K562 (cell line): ENCODE results near the gene FAM25A. TPM values are rescaled to one million over a fixed set of nuclear protein-coding genes. Genes with fewer than 3 reads are reported as not detected.
"Not testable (repeated sequence)": the region's sequence is repeated elsewhere in the genome, so short reads cannot be mapped to it uniquely, and the experiment has no call there.

Source experiments
- ATAC-seq: fragments of 200-7000 bp; cut with Tn5 transposase; 3 replicates; pipeline ENCODE4 v1.9.1; 2020; ENCODE audit warnings: moderate library complexity
- Bru-seq: library from RNA; stranded (reverse); fragments of 400-500 nt; gene quantifications from one replicate; lab custom pipeline; 2021; lab: Mats Ljungman, UMichigan
- BruChase-seq, 2 experiments: library from RNA; stranded (reverse); fragments of 400-500 nt; gene quantifications; one replicate each; lab custom pipeline; 2021; lab: Mats Ljungman, UMichigan
- BruUV-seq: library from RNA; stranded (reverse); fragments of 400-500 nt; replicated peaks from 2 replicates; lab custom pipeline; 2021; lab: Mats Ljungman, UMichigan
- CTCF ChIA-PET: fragments of 300-600 bp; formaldehyde crosslinking; extraction: SDS; loops from one replicate; lab custom pipeline; 2021; ENCODE audit warnings: low intra/inter-chr PET ratio; lab: Yijun Ruan, JAX
- POLR2A ChIA-PET: fragments of 300-600, 350-650 bp; sonication (Branson Sonifier 250); formaldehyde crosslinking; extraction: SDS; loops from one replicate; lab custom pipeline; 2021; ENCODE audit warnings: antibody characterized with exemption, inconsistent platforms; lab: Yijun Ruan, JAX
- DNase-seq, 4 experiments: peaks; one replicate each; pipeline versions ENCODE4 v3.0.0 to v3.0.0-alpha.2; 2011 to 2018; ENCODE audit warnings: low spot score in 3 of 4, mixed read lengths in 3 of 4; ENCODE audit errors: extremely low read depth in 1 of 4
- FAIRE-seq: peaks from 2 replicates; lab custom pipeline; 2011; peaks lifted over from hg19 to GRCh38; lab: Jason Lieb, UNC
- H2AFZ ChIP-seq: 2 replicates; pipeline ENCODE4 v1.6.0; 2011; ENCODE audit warnings: low read depth, low read length, control low read depth, inconsistent platforms
- H3K27ac ChIP-seq: fragments of 200-600 bp; 3 replicates; pipeline ENCODE4 v1.8.0; 2011; ENCODE audit warnings: low read depth, mild to moderate bottlenecking, control low read depth, inconsistent platforms, low read length, moderate library complexity, mixed read lengths; ENCODE audit errors: extremely low read depth
- H3K27me3 ChIP-seq, 2 experiments: fragments of 300-600 bp in 1 of 2; 2 replicates in 1 of 2; 3 replicates in 1 of 2; pipeline versions ENCODE4 v1.6.0 to v1.8.0; 2011; ENCODE audit warnings: inconsistent platforms in 2 of 2, low read length in 2 of 2, mild to moderate bottlenecking in 1 of 2, mixed read lengths in 1 of 2, moderate library complexity in 1 of 2; ENCODE audit not compliant: control insufficient read depth in 2 of 2, insufficient read depth in 2 of 2
- H3K36me3 ChIP-seq: fragments of 300-600 bp; 3 replicates; pipeline ENCODE4 v1.8.0; 2011; ENCODE audit warnings: mild to moderate bottlenecking, low read length, inconsistent platforms; ENCODE audit not compliant: control insufficient read depth, insufficient read depth
- H3K4me1 ChIP-seq, 2 experiments: fragments of 200-600 bp in 1 of 2; replicated peaks in 1 of 2; 2 replicates in 1 of 2; 3 replicates in 1 of 2; pipeline versions ENCODE4 v1.5.1 to v1.8.0; 2011; ENCODE audit warnings: inconsistent platforms in 2 of 2, low read length in 2 of 2, mild to moderate bottlenecking in 1 of 2, mixed read lengths in 1 of 2, moderate library complexity in 1 of 2; ENCODE audit not compliant: control insufficient read depth in 2 of 2, insufficient read depth in 2 of 2
- H3K4me2 ChIP-seq: 2 replicates; pipeline ENCODE4 v1.6.1; 2011; ENCODE audit warnings: low read length, control low read depth, inconsistent platforms, mixed read lengths; ENCODE audit not compliant: insufficient read depth
- H3K4me3 ChIP-seq: fragments of 200-600 bp; sonication (generic), shearing (Covaris generic); 2 replicates; pipeline ENCODE4 v1.5.1; 2016; ENCODE audit warnings: control low read depth, inconsistent platforms
- H3K79me2 ChIP-seq: fragments of 200-600 bp; 3 replicates; pipeline ENCODE4 v1.8.0; 2011; ENCODE audit warnings: low read length, inconsistent platforms; ENCODE audit not compliant: control insufficient read depth, insufficient read depth
- H3K9ac ChIP-seq, 2 experiments: 2 replicates each; pipeline versions ENCODE4 v1.6.0 to v1.6.1; 2011; ENCODE audit warnings: low read depth in 2 of 2, low read length in 2 of 2, control low read depth in 1 of 2, inconsistent platforms in 1 of 2, mild to moderate bottlenecking in 1 of 2, mixed read lengths in 1 of 2; ENCODE audit not compliant: insufficient read depth in 1 of 2
- H3K9me1 ChIP-seq: one replicate; pipeline ENCODE4 v1.6.0; 2011; ENCODE audit warnings: inconsistent platforms, mild to moderate bottlenecking, low read length, moderate library complexity; ENCODE audit not compliant: control insufficient read depth, insufficient read depth
- H3K9me3 ChIP-seq: replicated peaks from 2 replicates; pipeline ENCODE4 v1.5.1; 2011; ENCODE audit warnings: low read depth, low read length, inconsistent platforms; ENCODE audit not compliant: control insufficient read depth, insufficient read depth
- H4K20me1 ChIP-seq: replicated peaks from 2 replicates; pipeline ENCODE4 v1.6.1; 2011; ENCODE audit warnings: low read length, inconsistent platforms, mixed read lengths; ENCODE audit not compliant: control insufficient read depth, insufficient read depth
- ARID4B ChIP-seq: sonication (generic); formaldehyde crosslinking; IDR thresholded peaks from 2 replicates; pipeline ENCODE4 v1.8.0; 2022; ENCODE audit warnings: mild to moderate bottlenecking, missing genetic modification reagents
- BDP1 ChIP-seq: IDR thresholded peaks from 3 replicates; pipeline ENCODE4 v1.6.1; 2011; ENCODE audit not compliant: insufficient read length, insufficient read depth
- THRAP3 ChIP-seq: fragments of 450-650 bp; IDR thresholded peaks from 2 replicates; pipeline ENCODE4 v1.6.1; 2016; ENCODE audit warnings: mild to moderate bottlenecking, inconsistent platforms, borderline replicate concordance
- WGBS: fragments of 100-300 bp; shearing (Covaris generic); methylation state at CpG from one replicate; pipeline ENCODE4 v1.1.6; 2016; ENCODE audit warnings: low coverage, mixed read lengths; ENCODE audit not compliant: insufficient coverage; ENCODE audit errors: missing lambda C conversion rate; 5-methylcytosine and 5-hydroxymethylcytosine counted together
- in situ Hi-C: fragments of 300-500 bp; cut with MboI; formaldehyde crosslinking; loops from 4 replicates; pipeline ENCODE4 v1.15.0; 2018; ENCODE audit warnings: inconsistent platforms, mixed read lengths
- intact Hi-C: fragments of 100-400 bp; cut with micrococcal nuclease; formaldehyde crosslinking; loops from 2 replicates; pipeline ENCODE4 v1.14.2; 2022
- long read RNA-seq, 3 experiments: library from polyadenylated mRNA in 2 of 3; library from RNA in 1 of 3; unstranded in 2 of 3; stranded (forward) in 1 of 3; transcript quantifications; one replicate each; pipeline ENCODE4 v2.0.0, GENCODE V29; 2019 to 2022
- polyA minus RNA-seq, 3 experiments: library from RNA; depleted of rRNA, polyadenylated mRNA; stranded (reverse); fragments of >200 nt; gene quantifications; 2 replicates each; pipeline ENCODE4 v1.2.3, GENCODE V29; 2011
- polyA plus RNA-seq, 8 experiments: library from polyadenylated mRNA; depleted of rRNA in 4 of 8; stranded (reverse) in 5 of 8; unstranded in 3 of 8; fragments of >200 nt; fragmentation: Nextera tagmentation in 2 of 8; fragmentation: Illumina TruSeq in 1 of 8; extraction: Ambion mirVana in 2 of 8; extraction: Trizol in 1 of 8; gene quantifications; 2 replicates each; pipeline versions ENCODE4 v1.2.1 to v1.2.3, GENCODE V29; 2011 to 2014; ENCODE audit warnings: inconsistent platforms in 1 of 8, missing spikeins in 1 of 8
- total RNA-seq, 7 experiments: library from RNA; depleted of rRNA in 6 of 7; stranded (reverse); fragments of >200 nt in 6 of 7; fragmentation: Illumina TruSeq in 2 of 7; extraction: Trizol in 2 of 7; gene quantifications; 2 replicates each; pipeline versions ENCODE4 v1.2.1 to v1.2.3, GENCODE V29; 2011 to 2021; ENCODE audit warnings: low replicate concordance in 1 of 7
- TF ChIP-seq, protein P1 (sequence below), 2 experiments: fragments of 450-650 bp in 1 of 2; IDR thresholded peaks; 2 replicates each; pipeline ENCODE4 v1.6.1; 2011 to 2017; ENCODE audit warnings: low read depth in 2 of 2, antibody characterized with exemption in 1 of 2, borderline replicate concordance in 1 of 2, low read length in 1 of 2, mild to moderate bottlenecking in 1 of 2, mixed read lengths in 1 of 2; ENCODE audit not compliant: control insufficient read depth in 1 of 2

FAM25A gene
- total RNA-seq (2011; cell fraction: chromatin; rRNA removed; ENCODE audit: low replicate concordance): not detected in 2 replicates
- total RNA-seq (2011; cell fraction: nucleolus; rRNA removed): not detected in 2 replicates
- not detected in 2 replicates for total RNA-seq (2011; cell fraction: nucleoplasm; rRNA removed)
- total RNA-seq (2014; rRNA removed): not detected in 2 replicates
- not detected in 2 replicates for total RNA-seq (2014; rRNA removed; fragmentation: Illumina TruSeq; extraction: Trizol)
- total RNA-seq (2015; rRNA removed; fragmentation: Illumina TruSeq; extraction: Trizol): not detected in 2 replicates
- not detected in 2 replicates for total RNA-seq (2021)
- not detected in 2 replicates for polyA plus RNA-seq (2011; rRNA removed)
- polyA plus RNA-seq (2011; cell fraction: cytosol; rRNA removed): not detected in 2 replicates
- not detected in 2 replicates for polyA plus RNA-seq (2011; cell fraction: nucleus; rRNA removed)
- polyA plus RNA-seq (2012): not detected in 2 replicates
- polyA plus RNA-seq (2014; fragmentation: Illumina TruSeq; extraction: Trizol): not detected in 2 replicates
- not detected for polyA plus RNA-seq (2014; fragmentation: Nextera tagmentation; extraction: Ambion mirVana)
- polyA plus RNA-seq (2014; rRNA removed): not detected in 2 replicates
- not detected in 2 replicates for polyA minus RNA-seq (2011; rRNA and poly(A)+ RNA removed)
- not detected in 2 replicates for polyA minus RNA-seq (2011; cell fraction: cytosol; rRNA and poly(A)+ RNA removed)
- not detected in 2 replicates for polyA minus RNA-seq (2011; cell fraction: nucleus; rRNA and poly(A)+ RNA removed)
- percentile 26 among the genes with signal in this experiment for Bru-seq, nascent RNA
- BruChase-seq, experiment 1, labeled RNA remaining after a 2-hour chase: not detected
- BruChase-seq, experiment 2, labeled RNA remaining after a 6-hour chase: not detected
- long read RNA-seq, experiment 1: 0 reads
- long read RNA-seq, experiment 2: 0 reads
- long read RNA-seq, experiment 3: 0 reads

GRCh38 chr10:87020056-87020455 is at the start of gene FAM25A:
TSS of gene FAM25A (plus strand) at chr10:87020294. CDS start at chr10:87020325, 31 bp downstream.
- H3K27me3 ChIP-seq, ATAC-seq, H3K9me1 ChIP-seq, H3K4me3 ChIP-seq, H3K4me1 ChIP-seq, H3K9me3 ChIP-seq, BruUV-seq, FAIRE-seq, H4K20me1 ChIP-seq, H3K4me2 ChIP-seq, H3K79me2 ChIP-seq, H2AFZ ChIP-seq, H3K9ac ChIP-seq, DNase-seq, H3K27ac ChIP-seq, CTCF ChIA-PET, POLR2A ChIA-PET, intact Hi-C loops, H3K36me3 ChIP-seq, in situ Hi-C loops: not testable (repeated sequence)
- 53% methylated on average over 4 of the region's 9 CpGs for WGBS

DNA sequence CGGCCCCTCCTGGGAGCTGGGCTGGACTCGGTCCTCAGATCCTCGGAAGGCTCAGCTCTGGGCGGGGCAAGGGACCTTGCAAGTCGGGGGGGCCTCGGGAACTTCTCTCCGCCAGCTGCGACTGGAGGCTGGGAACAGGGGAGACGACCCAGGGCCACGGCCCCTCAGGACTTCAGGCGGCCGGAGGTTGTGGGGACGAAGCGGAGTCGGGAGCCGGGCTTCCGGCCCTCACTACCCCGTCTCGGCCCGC is 49.2 kb upstream of the FAM25A start:
- WGBS: 73% methylated on average over 2 of the region's 20 CpGs
- no peak overlapping the region for H3K4me2 ChIP-seq
- H3K27ac ChIP-seq: no peak overlapping the region
- H3K27me3 ChIP-seq: no peaks in the 10 kb centered on the region
- H3K79me2 ChIP-seq: no peaks in the 10 kb centered on the region
- in situ Hi-C loops: no loop called here
- CTCF ChIA-PET: no interaction called here
- no peak for ATAC-seq
- no peak overlapping the region for H3K9ac ChIP-seq
- H2AFZ ChIP-seq: no peak overlapping the region
- H3K4me3 ChIP-seq: no peak overlapping the region
- intact Hi-C loops: no loop called here
- FAIRE-seq: no peak
- no peak for DNase-seq
- no peaks in the 10 kb centered on the region for H3K9me1 ChIP-seq
- POLR2A ChIA-PET: no interaction called here
- BruUV-seq: no TSS peak
- peaks cover 9 to 19% of the 10 kb centered on the region in 2 experiments; a peak in 4 of 5 replicates for H3K4me1 ChIP-seq
- H4K20me1 ChIP-seq: no peaks in the 10 kb centered on the region
- no peaks in the 10 kb centered on the region for H3K9me3 ChIP-seq
- no peaks in the 10 kb centered on the region for H3K36me3 ChIP-seq
- TF ChIP-seq BDP1 (no peak), THRAP3 (no peak), ARID4B (no peak)
- TF ChIP-seq, protein P1, sequence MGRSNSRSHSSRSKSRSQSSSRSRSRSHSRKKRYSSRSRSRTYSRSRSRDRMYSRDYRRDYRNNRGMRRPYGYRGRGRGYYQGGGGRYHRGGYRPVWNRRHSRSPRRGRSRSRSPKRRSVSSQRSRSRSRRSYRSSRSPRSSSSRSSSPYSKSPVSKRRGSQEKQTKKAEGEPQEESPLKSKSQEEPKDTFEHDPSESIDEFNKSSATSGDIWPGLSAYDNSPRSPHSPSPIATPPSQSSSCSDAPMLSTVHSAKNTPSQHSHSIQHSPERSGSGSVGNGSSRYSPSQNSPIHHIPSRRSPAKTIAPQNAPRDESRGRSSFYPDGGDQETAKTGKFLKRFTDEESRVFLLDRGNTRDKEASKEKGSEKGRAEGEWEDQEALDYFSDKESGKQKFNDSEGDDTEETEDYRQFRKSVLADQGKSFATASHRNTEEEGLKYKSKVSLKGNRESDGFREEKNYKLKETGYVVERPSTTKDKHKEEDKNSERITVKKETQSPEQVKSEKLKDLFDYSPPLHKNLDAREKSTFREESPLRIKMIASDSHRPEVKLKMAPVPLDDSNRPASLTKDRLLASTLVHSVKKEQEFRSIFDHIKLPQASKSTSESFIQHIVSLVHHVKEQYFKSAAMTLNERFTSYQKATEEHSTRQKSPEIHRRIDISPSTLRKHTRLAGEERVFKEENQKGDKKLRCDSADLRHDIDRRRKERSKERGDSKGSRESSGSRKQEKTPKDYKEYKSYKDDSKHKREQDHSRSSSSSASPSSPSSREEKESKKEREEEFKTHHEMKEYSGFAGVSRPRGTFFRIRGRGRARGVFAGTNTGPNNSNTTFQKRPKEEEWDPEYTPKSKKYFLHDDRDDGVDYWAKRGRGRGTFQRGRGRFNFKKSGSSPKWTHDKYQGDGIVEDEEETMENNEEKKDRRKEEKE (IDR thresholded peaks at IDR 0.05; ENCODE audit: borderline replicate concordance in 1 of 2, control insufficient read depth in 1 of 2, low read depth in 2 of 2, low read length in 1 of 2): no peak
